Measurements from ENCODE around the gene KIF27. TPM values are rescaled to one million over a fixed set of nuclear protein-coding genes. Genes with fewer than 3 reads are reported as not detected.

Gene KIF27
- total and polyA plus RNA-seq, 10 of the 15 experiments (the other 5 are each of a cell fraction or from before 2014, with no cell fraction given) = 0.64 to 3.3 (median 1.3) TPM

- TF ChIP-seq HDAC6 (IDR thresholded peaks at IDR 0.05; ENCODE audit: unreplicated experiment) (no peak), PKNOX1 (IDR thresholded peaks at IDR 0.05) (peak; percentile 42), NBN (IDR thresholded peaks at IDR 0.05) (peak; percentile 58), SP1 (IDR thresholded peaks at IDR 0.05; ENCODE audit: low read depth, low read length) (no peak), IKZF2 (IDR thresholded peaks at IDR 0.05) (no peak), LARP7 (IDR thresholded peaks at IDR 0.05) (0 out of 2 replicates have a peak, but pooled peaks have one; percentile 9), ATF7 (IDR thresholded peaks at IDR 0.05; ENCODE audit: low read depth) (no peak), CEBPB (IDR thresholded peaks at IDR 0.05; ENCODE audit: borderline replicate concordance in 1 of 2, low read depth in 2 of 2, low read length in 2 of 2) (no peak), BHLHE40 (IDR thresholded peaks at IDR 0.05; ENCODE audit: borderline replicate concordance in 1 of 2, low read depth in 2 of 2, low read length in 1 of 2) (peak in 1 of 2 experiments; percentile 22; a peak in 1 of 4 replicates), PML (IDR thresholded peaks at IDR 0.05; ENCODE audit: low read length) (no peak), PBX3 (IDR thresholded peaks at IDR 0.05; ENCODE audit: insufficient replicate concordance, low read depth, low read length) (no peak), TCF7 (IDR thresholded peaks at IDR 0.05; ENCODE audit: borderline replicate concordance) (no peak), CREM (IDR thresholded peaks at IDR 0.05; ENCODE audit: low read depth) (0 out of 2 replicates have a peak, but pooled peaks have one; percentile 22), KDM1A (IDR thresholded peaks at IDR 0.05; ENCODE audit: borderline replicate concordance) (no peak), SREBF2 (IDR thresholded peaks at IDR 0.05; ENCODE audit: low read length) (no peak), IRF3 (IDR thresholded peaks at IDR 0.05) (no peak), ZBTB4 (CRISPR knock-in tag; IDR thresholded peaks at IDR 0.05) (no peak), NFIC (IDR thresholded peaks at IDR 0.05; ENCODE audit: low read depth, low read length) (no peak), GATAD2B (conservative IDR thresholded peaks at IDR 0.05; ENCODE audit: low read depth) (peak; percentile 55; the same call in 1 of the 2 replicates), PAX5 (IDR thresholded peaks at IDR 0.05; ENCODE audit: borderline replicate concordance, low read depth, low read length) (no peak), POLR2AphosphoS2 (IDR thresholded peaks at IDR 0.05; ENCODE audit: low read depth, low read length) (no peak), KLF5 (IDR thresholded peaks at IDR 0.05; ENCODE audit: partially characterized antibody) (no peak), NFXL1 (IDR thresholded peaks at IDR 0.05; ENCODE audit: borderline replicate concordance) (no peak), CHD4 (IDR thresholded peaks at IDR 0.05) (no peak)
Measured at GRCh38 chr9:83956086-83956435, 34.8 kb upstream of the KIF27 start (continued).

Data from GM12878 (cell line).